CD14-positive monocyte (primary cell): Measurements from ENCODE around the gene BCAP29. TPM values are rescaled to one million over a fixed set of nuclear protein-coding genes. Genes with fewer than 3 reads are reported as not detected.

Experiments used
- DNase-seq, 3 donors: peaks; one replicate each; pipeline ENCODE4 v3.0.0-alpha.2; 2011 to 2022
- H2AFZ ChIP-seq: 2 replicates; pipeline ENCODE4 v1.6.0; 2012; ENCODE audit warnings: mild to moderate bottlenecking, low read depth, low read length, inconsistent platforms; ENCODE audit not compliant: insufficient read depth, poor library complexity, severe bottlenecking
- H3K27ac ChIP-seq, 2 donors: 1 replicate in 1 of 2; 2 replicates in 1 of 2; pipeline ENCODE4 v1.5.1; 2012 to 2013; ENCODE audit warnings: low read length in 2 of 2, control low read depth in 1 of 2, inconsistent platforms in 1 of 2, low read depth in 1 of 2, mild to moderate bottlenecking in 1 of 2
- H3K27me3 ChIP-seq, 2 donors: one replicate each; pipeline versions ENCODE4 v1.6.0 to v1.6.1; 2011 to 2013; ENCODE audit warnings: low read length in 2 of 2; ENCODE audit not compliant: control insufficient read depth in 2 of 2, insufficient read depth in 2 of 2
- H3K36me3 ChIP-seq, 2 donors: replicated peaks in 1 of 2; 1 replicate in 1 of 2; 2 replicates in 1 of 2; pipeline versions ENCODE4 v1.5.1 to v1.6.1; 2012 to 2013; ENCODE audit warnings: low read length in 2 of 2, control low read depth in 1 of 2, inconsistent platforms in 1 of 2, mild to moderate bottlenecking in 1 of 2; ENCODE audit not compliant: insufficient read depth in 2 of 2, control insufficient read depth in 1 of 2
- H3K4me1 ChIP-seq, 2 donors: 1 replicate in 1 of 2; 2 replicates in 1 of 2; pipeline versions ENCODE4 v1.5.1 to v1.6.1; 2012 to 2013; ENCODE audit warnings: low read length in 2 of 2, control low read depth in 1 of 2, inconsistent platforms in 1 of 2, mild to moderate bottlenecking in 1 of 2, moderate library complexity in 1 of 2; ENCODE audit not compliant: insufficient read depth in 2 of 2, control insufficient read depth in 1 of 2
- H3K4me2 ChIP-seq: replicated peaks from 2 replicates; pipeline ENCODE3; 2012; ENCODE audit warnings: low read length, moderate library complexity, mild to moderate bottlenecking; ENCODE audit not compliant: poor library complexity, severe bottlenecking; ENCODE audit errors: extremely low read depth
- H3K4me3 ChIP-seq, 3 experiments: fragments of 200-600 bp in 1 of 3; sonication (generic) in 1 of 3; replicated peaks in 1 of 3; 1 replicate in 2 of 3; 2 replicates in 1 of 3; pipeline ENCODE4 v1.5.1; 2011 to 2013; ENCODE audit warnings: low read length in 3 of 3, mild to moderate bottlenecking in 3 of 3, control low read depth in 2 of 3, low read depth in 2 of 3, inconsistent platforms in 1 of 3, moderate library complexity in 1 of 3
- H3K79me2 ChIP-seq: 2 replicates; pipeline ENCODE4 v1.6.0; 2012; ENCODE audit warnings: mild to moderate bottlenecking, control low read depth, inconsistent platforms, low read length, moderate library complexity; ENCODE audit not compliant: insufficient read depth
- H3K9ac ChIP-seq: 2 replicates; pipeline ENCODE4 v1.6.0; 2017; ENCODE audit warnings: low read length, mild to moderate bottlenecking; ENCODE audit not compliant: insufficient read depth, poor library complexity, severe bottlenecking
- H3K9me3 ChIP-seq, 2 donors: replicated peaks in 1 of 2; 1 replicate in 1 of 2; 2 replicates in 1 of 2; pipeline versions ENCODE4 v1.5.1 to v1.6.1; 2012 to 2013; ENCODE audit warnings: low read length in 2 of 2, control low read depth in 1 of 2; ENCODE audit not compliant: control insufficient read depth in 1 of 2, insufficient read depth in 1 of 2
- H4K20me1 ChIP-seq: 2 replicates; pipeline ENCODE4 v1.6.0; 2012; ENCODE audit warnings: mild to moderate bottlenecking, low read length, control low read depth, moderate library complexity; ENCODE audit not compliant: insufficient read depth
- H3K27ac Mint-ChIP-seq, 7 donors: one replicate each; pipeline ENCODE4 v1.8.0; 2020; ENCODE audit warnings: mild to moderate bottlenecking in 7 of 7, mixed read lengths in 7 of 7, moderate library complexity in 6 of 7, inconsistent platforms in 2 of 7
- H3K27me3 Mint-ChIP-seq, 3 donors: one replicate each; pipeline ENCODE4 v1.8.0; 2021 to 2022; ENCODE audit warnings: low read depth in 3 of 3, mild to moderate bottlenecking in 3 of 3, mixed read lengths in 3 of 3, moderate library complexity in 3 of 3, inconsistent platforms in 1 of 3
- H3K36me3 Mint-ChIP-seq, 2 donors: one replicate each; pipeline ENCODE4 v1.8.0; 2020; ENCODE audit warnings: mixed read lengths in 2 of 2, inconsistent platforms in 1 of 2, mild to moderate bottlenecking in 1 of 2
- H3K4me1 Mint-ChIP-seq: one replicate; pipeline ENCODE4 v1.8.0; 2020; ENCODE audit warnings: mild to moderate bottlenecking, mixed read lengths
- H3K4me3 Mint-ChIP-seq, 2 donors: one replicate each; pipeline ENCODE4 v1.8.0; 2020; ENCODE audit warnings: mild to moderate bottlenecking in 2 of 2, mixed read lengths in 2 of 2, moderate library complexity in 1 of 2
- H3K9me3 Mint-ChIP-seq, 7 donors: one replicate each; pipeline ENCODE4 v1.8.0; 2020 to 2022; ENCODE audit warnings: mixed read lengths in 7 of 7, mild to moderate bottlenecking in 6 of 7, moderate library complexity in 6 of 7, inconsistent platforms in 2 of 7
- WGBS: methylation state at CpG from one replicate; pipeline ENCODE4 v1.1.5; 2013; ENCODE audit warnings: missing lambda C conversion rate; ENCODE audit not compliant: insufficient coverage; 5-methylcytosine and 5-hydroxymethylcytosine counted together
- intact Hi-C, 2 donors: fragments of 100-400 bp; cut with micrococcal nuclease; formaldehyde crosslinking; loops; one replicate each; pipeline versions ENCODE4 v1.15.0 to v1.15.1; 2023
- polyA plus RNA-seq, 3 donors: library from polyadenylated mRNA; depleted of rRNA in 1 of 3; unstranded in 2 of 3; stranded (reverse) in 1 of 3; fragments of 300-500 nt in 2 of 3; fragments of >200 nt in 1 of 3; fragmentation: Illumina TruSeq in 2 of 3; gene quantifications; 1 replicate in 2 of 3; 2 replicates in 1 of 3; pipeline ENCODE4 v1.2.3, GENCODE V29; 2012 to 2021
- TF ChIP-seq, protein P1 (sequence below): fragments of 200-600 bp; IDR thresholded peaks from one replicate; pipeline ENCODE4 v1.8.0; 2022; ENCODE audit warnings: antibody characterized with exemption, mild to moderate bottlenecking

Gene BCAP29
- polyA plus RNA-seq, 3 donors = 35.2 to 76.0 (median 58.8) TPM

DNA sequence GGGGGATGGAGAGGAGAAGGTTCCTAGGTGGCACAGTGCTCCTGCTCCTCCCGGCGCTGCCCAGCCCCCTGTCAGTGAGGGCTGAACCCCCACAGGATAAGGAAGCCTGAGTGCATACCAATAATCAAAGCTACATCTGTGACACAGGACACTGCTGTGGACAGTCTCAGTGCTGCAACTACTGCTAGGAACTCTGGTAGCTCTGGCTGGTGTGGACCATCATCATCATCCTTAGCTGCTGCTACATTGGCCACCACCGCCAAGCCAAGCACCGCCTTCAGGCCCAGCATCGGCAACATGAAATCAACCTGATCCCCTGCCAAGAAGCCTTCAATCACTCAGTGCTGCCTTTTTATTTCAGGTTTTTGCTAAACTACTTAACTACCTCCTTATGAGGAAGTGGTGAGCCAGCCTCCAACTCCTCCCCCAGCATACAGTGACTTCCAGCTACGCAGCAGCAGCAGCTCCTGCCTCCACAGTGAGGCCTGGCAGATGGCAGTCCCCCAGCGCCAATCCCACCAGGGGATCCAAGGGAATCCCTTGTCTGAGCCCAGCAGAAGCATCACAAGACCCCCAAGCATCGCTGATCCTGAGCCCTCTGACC is 48.5 kb downstream of the BCAP29 start:
- Histone ChIP-seq H3K27me3 (no peaks in the 10 kb centered on the region), H3K4me3 (no peak overlapping the region), H3K9ac (no peak overlapping the region), H3K4me2 (peak overlapping the region; percentile 13), H3K36me3 (no peaks in the 10 kb centered on the region), H2AFZ (peak overlapping the region; percentile 57), H3K4me1 (peaks cover 11 to 16% of the 10 kb centered on the region in 2 donors), H4K20me1 (no peaks in the 10 kb centered on the region), H3K79me2 (no peaks in the 10 kb centered on the region), H3K9me3 (no peaks in the 10 kb centered on the region), H3K27ac (peak overlapping the region; percentile 26 to 46)
- Mint-ChIP-seq H3K27ac (peak overlapping the region in 6 of 7 donors; percentile 10 to 78 (median 55)), H3K36me3 (peaks cover 5 to 11% of the 10 kb centered on the region in 2 donors), H3K4me3 (peak overlapping the region in 1 of 2 donors; percentile 69), H3K9me3 (peaks cover 0 to 3% (median 0%) of the 10 kb centered on the region in 7 donors), H3K27me3 (peaks cover 2% of the 10 kb centered on the region in 3 donors), H3K4me1 (peaks cover 24% of the 10 kb centered on the region)
- TF ChIP-seq, protein P1, sequence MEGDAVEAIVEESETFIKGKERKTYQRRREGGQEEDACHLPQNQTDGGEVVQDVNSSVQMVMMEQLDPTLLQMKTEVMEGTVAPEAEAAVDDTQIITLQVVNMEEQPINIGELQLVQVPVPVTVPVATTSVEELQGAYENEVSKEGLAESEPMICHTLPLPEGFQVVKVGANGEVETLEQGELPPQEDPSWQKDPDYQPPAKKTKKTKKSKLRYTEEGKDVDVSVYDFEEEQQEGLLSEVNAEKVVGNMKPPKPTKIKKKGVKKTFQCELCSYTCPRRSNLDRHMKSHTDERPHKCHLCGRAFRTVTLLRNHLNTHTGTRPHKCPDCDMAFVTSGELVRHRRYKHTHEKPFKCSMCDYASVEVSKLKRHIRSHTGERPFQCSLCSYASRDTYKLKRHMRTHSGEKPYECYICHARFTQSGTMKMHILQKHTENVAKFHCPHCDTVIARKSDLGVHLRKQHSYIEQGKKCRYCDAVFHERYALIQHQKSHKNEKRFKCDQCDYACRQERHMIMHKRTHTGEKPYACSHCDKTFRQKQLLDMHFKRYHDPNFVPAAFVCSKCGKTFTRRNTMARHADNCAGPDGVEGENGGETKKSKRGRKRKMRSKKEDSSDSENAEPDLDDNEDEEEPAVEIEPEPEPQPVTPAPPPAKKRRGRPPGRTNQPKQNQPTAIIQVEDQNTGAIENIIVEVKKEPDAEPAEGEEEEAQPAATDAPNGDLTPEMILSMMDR = no peak
- peak; percentile 19 to 29 (median 28) for DNase-seq
- intact Hi-C loops = no loop called here
- WGBS = 58% methylated on average over 7 of the region's 8 CpGs

DNA sequence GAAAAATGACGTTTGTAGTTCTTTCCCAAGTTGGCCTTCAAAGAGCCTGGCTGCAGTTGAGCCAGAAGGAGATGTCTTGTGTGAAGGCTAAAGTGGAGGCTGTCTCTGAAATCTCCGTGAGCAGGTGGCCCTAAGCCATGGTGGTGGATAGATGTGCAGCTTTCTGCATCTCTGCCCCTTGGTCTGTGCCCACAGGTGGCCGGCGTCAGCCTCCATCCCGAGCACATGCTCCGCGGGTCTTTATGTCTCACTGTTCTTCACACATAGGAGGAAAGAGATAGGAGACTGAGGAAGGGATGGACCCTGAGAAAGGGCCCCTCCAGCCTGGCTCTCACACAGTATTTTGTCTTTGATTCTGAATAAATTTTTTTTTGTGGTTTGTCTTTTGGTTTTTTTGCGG is 50.3 kb downstream of the BCAP29 start:
- peaks cover 4 to 5% of the 10 kb centered on the region in 2 donors for H3K36me3 Mint-ChIP-seq
- no peak overlapping the region for H3K9ac ChIP-seq
- H3K9me3 Mint-ChIP-seq = peaks cover 0 to 3% (median 0%) of the 10 kb centered on the region in 7 donors
- no peaks in the 10 kb centered on the region for H3K36me3 ChIP-seq
- TF ChIP-seq, protein P1 = no peak
- DNase-seq = no peak
- H3K9me3 ChIP-seq = no peaks in the 10 kb centered on the region
- peaks cover 27% of the 10 kb centered on the region for H3K4me1 Mint-ChIP-seq
- no peaks in the 10 kb centered on the region for H4K20me1 ChIP-seq
- 96% methylated on average over 4 of the region's 8 CpGs for WGBS
- no peak overlapping the region for H3K27ac ChIP-seq
- no peak overlapping the region for H3K4me3 ChIP-seq
- H3K27ac Mint-ChIP-seq = no peak overlapping the region
- H3K27me3 ChIP-seq = no peaks in the 10 kb centered on the region
- H3K4me2 ChIP-seq = no peak overlapping the region
- no peaks in the 10 kb centered on the region for H3K79me2 ChIP-seq
- H2AFZ ChIP-seq = no peak overlapping the region
- H3K4me3 Mint-ChIP-seq = no peak overlapping the region
- H3K4me1 ChIP-seq = peaks cover 11 to 16% of the 10 kb centered on the region in 2 donors
- H3K27me3 Mint-ChIP-seq = peaks cover 1 to 2% (median 2%) of the 10 kb centered on the region in 3 donors
- intact Hi-C loops = no loop called here
